SK-N-SH treated with all-trans-retinoic acid at 6 μM for 48 hours (cell line): ENCODE results near the gene DPYSL3.

Experiments used
- PPARA ChIP-seq: fragments of 250-450 bp; sonication (Bioruptor Pico); IDR thresholded peaks from 2 replicates; pipeline ENCODE4 v1.5.0; 2020; ENCODE audit warnings: mild to moderate bottlenecking, borderline replicate concordance
- ZFP30 ChIP-seq: fragments of 450-650 bp; formaldehyde crosslinking; IDR thresholded peaks from 2 replicates; pipeline ENCODE4 v1.5.0; 2022; ENCODE audit warnings: mild to moderate bottlenecking, moderate library complexity
- TF ChIP-seq, protein P1 (sequence below): fragments of 250-450 bp; sonication (Bioruptor Pico); IDR thresholded peaks from 2 replicates; pipeline ENCODE4 v1.8.0; 2020; ENCODE audit warnings: mild to moderate bottlenecking, moderate library complexity, borderline replicate concordance

- TF ChIP-seq, protein P1, sequence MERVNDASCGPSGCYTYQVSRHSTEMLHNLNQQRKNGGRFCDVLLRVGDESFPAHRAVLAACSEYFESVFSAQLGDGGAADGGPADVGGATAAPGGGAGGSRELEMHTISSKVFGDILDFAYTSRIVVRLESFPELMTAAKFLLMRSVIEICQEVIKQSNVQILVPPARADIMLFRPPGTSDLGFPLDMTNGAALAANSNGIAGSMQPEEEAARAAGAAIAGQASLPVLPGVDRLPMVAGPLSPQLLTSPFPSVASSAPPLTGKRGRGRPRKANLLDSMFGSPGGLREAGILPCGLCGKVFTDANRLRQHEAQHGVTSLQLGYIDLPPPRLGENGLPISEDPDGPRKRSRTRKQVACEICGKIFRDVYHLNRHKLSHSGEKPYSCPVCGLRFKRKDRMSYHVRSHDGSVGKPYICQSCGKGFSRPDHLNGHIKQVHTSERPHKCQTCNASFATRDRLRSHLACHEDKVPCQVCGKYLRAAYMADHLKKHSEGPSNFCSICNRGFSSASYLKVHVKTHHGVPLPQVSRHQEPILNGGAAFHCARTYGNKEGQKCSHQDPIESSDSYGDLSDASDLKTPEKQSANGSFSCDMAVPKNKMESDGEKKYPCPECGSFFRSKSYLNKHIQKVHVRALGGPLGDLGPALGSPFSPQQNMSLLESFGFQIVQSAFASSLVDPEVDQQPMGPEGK (CRISPR knock-in tag): no peak
- TF ChIP-seq ZFP30 (CRISPR knock-in tag): no peak
- TF ChIP-seq PPARA (CRISPR knock-in tag): no peak
Measured at GRCh38 chr5:147517383-147517782, 7.5 kb upstream of the DPYSL3 start.
